Activated naive CD4-positive, alpha-beta T cell treated with Interleukin-2 at 50 U/mL for 16 hours (primary cell): Measurements from ENCODE around the gene RRM1.
"Not testable (repeated sequence)": the region's sequence is repeated elsewhere in the genome, so short reads cannot be mapped to it uniquely, and the experiment has no call there.

Experiments
- DNase-seq: peaks from one replicate; pipeline ENCODE4 v3.0.0-alpha.2; 2020

The RRM1 gene

DNA sequence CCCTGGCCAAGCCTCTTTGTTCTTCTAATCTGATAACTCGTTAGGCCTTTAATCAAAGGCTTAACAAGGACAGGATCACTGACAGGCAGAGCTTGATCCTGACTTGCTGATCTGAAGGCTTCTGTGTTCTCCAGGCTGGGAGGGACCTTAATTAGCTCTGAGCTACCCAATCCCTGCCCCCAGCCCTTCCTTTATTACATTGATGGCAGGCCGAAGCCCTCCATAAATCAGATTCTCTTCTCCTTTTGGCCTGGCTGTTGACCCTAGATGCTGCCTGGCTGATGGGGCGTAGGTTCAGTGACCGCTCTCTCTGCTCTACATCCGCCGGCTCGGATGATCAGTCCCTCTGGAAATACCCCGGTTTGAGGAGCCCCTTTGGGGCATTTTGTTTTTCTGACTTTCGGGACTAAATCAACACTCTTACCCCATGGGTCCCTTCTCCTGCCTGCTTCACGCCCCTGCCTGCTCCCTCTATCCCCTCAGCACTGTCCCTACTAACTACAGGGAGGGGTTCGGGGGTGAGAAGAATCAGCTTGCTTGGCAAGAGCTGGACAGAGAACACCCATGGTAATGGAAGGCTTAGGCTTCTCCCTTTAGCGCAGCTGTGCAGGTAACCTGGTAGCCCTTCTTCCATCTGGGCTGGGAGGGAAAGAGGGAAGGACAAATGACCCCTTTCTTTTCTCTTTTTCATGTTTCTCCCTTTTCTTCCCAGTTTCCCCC, 10.0 kb upstream of the RRM1 start:
- no peak for DNase-seq

DNA sequence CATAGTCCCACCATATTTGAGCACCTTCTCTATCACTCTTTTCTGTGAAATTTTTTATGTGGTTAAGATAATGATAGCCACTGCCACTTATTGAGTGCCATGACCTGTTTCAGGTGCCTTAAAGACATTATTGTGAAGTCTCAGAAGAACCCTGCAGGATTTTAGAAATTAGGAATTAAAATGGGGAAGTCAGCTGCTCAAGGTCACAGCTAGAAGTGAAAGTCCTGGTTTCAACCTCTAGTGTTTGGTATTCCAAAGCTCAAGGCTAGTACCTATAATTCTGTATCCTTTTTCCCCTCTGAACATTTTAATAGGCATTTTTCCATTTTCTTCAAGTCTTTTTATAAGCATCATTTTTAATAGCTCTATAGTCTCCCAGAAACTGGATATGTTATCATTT, 9.0 kb upstream of the RRM1 start:
- DNase-seq, result no peak

DNA sequence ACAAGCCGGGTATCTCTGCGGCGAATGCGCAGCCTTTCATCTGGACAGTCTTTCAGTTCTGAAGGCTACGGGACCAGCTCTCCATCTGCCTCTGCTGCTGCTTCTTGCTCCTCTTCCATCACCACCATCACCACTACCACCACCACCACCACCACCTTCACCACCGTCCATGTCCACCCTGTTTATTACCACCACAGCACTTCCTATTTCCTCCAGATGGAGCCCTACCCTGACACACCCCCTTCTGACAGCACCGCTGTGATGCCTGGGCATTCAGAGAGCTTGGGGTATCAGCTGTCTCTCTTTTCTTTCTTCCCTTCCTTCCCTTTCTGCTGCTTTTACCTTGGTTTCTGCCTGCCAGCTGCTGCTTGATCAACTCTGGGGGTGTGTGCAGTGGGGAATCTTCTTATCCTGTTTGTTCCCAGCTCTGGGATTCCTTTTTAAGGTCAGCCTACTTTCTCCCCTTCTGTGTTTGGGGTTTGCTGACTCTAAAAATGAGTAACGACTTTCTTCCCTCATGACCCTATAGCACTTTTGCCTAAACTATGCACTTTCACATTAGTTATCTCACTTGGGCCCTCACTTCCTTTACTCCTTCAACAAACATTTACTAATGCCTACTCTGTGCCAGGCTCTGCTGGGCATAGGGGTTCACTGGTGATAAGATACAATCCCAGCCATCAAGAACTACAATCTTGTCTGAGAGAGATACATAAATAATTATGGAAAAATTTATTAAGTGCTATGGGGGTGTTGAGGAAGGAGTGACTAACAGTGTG, 7.8 kb upstream of the RRM1 start:
- DNase-seq, result no peak

DNA sequence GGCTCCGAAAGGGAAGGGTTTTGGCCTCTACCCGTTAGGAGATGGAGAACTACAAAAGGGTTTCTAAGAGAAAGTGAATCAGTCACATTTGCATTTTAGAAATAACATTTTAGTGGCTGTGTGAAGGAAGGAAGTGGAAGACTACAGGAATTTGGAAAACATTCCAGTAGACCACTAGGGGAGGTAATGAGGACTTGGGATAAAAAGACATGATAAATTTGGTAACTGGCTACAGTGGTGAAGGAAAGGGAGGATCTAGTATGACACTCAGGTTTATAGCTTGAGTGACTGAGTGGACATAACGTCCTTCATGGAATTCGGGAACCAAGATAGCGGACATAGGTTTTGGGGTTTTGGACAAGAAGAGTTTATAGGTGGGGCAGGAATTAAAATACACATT, 7.0 kb upstream of the RRM1 start:
- DNase-seq, result no peak

DNA sequence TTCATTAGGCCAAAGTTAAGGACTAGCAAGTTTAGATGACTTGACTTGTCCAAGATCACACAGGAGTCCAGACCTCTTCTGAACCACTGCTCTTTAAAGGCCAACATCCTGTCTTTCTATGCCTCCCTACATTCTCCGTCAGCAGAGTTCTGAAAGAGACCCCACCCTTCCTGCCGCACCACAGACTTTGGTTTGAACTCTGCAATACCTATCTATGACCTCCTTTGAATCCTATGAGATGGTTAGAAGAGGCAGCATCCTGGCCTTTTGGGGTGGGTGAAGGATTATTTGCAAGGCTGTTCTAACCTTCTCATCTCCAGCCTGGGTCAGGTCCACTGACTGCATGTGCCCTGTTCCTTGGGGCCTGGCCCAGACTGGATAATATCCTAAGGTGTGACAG, 4.3 kb upstream of the RRM1 start:
- peak; percentile 11 for DNase-seq

DNA sequence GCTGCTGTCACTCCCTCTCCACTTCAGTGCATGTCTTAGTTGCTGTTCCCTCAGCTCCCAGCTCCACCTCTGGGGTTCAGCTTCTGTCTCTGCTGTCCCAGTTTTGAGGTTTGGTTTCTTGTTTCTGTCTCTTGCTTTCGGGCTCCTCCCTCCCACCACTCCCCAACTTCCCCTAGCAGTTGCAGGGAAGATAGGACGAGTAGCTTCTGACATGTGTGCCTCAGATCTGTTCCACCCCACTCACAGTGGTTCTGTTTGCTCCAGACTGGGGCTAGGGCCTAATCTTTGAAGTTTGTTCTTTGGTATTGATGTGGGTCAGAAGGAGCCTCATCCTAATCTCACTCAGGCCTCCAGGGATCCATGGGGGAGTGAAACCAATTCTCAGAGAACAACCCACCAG, 2.6 kb upstream of the RRM1 start:
- no peak for DNase-seq

DNA sequence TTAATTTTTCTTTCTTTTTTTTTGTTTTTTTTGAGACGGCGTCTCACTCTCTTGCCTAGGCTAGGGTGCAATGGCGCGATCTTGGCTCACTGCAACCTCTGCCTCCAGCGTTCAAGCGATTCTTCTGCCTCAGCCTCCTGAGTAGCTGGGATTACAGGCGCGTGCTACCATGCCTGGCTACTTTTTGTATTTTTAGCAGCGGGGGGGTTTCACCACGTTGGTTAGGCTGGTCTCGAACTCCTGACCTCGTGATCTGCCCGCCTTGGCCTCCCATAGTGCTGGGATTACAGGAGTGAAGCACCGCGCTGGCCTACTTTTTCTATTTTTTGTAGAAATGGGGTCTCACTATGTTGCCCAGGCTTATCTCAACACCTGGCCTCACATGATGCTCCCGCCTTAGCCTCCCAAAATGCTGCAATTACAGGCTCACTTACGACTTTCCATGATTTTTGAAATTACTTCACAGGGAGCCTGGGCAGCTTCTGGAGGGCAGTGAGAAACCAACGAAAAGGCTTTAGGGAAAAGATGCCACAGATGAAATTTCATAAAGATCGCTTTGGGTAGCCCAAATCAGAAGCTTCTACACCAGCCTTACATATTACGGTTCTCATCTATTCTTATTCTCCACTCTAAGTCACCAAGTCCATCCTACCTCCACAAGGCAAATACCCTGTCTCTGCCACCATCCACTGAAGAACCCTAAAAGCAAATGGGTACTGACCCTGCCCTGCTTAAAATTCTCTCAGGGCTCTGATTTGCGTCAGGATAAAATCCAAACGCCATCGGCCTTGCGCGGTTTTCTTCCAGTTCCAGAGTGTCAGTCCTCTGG, 866 bp upstream of the RRM1 start:
- DNase-seq, result no peak

DNA sequence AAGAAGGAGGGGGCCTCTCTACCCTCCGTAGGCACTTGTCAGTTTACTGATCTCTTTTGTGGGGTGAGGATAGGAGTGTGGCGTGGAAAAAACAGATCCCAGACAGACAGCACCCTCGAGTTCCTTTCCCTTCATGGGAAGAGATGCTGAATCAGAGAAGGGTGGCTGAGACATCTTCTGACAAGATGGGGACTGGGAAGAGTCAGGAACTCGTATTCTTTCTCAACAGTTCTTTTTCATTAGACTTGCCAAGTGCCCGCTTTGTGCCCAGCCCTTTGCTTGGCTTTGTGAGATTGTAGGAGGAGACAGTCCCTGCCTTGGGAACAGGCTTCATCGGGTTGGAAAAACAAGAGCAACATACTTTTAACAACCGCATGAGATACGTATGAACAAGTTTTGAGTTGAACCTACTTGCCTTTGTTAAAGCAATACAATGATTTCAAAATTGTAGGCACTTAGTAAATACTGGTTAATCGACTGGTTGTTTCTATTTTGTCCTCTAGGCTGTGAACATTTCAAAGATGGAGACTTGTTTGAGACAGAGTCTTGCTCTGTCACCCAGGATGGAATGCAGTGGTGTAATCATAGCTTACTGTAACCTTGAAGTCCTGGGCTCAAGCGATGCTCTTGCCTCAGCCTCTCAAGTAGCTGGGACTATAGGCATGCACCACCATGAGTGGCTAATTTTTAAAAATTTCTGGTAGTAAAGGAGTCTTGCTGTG, 1.1 kb downstream of the RRM1 start:
- no peak for DNase-seq

DNA sequence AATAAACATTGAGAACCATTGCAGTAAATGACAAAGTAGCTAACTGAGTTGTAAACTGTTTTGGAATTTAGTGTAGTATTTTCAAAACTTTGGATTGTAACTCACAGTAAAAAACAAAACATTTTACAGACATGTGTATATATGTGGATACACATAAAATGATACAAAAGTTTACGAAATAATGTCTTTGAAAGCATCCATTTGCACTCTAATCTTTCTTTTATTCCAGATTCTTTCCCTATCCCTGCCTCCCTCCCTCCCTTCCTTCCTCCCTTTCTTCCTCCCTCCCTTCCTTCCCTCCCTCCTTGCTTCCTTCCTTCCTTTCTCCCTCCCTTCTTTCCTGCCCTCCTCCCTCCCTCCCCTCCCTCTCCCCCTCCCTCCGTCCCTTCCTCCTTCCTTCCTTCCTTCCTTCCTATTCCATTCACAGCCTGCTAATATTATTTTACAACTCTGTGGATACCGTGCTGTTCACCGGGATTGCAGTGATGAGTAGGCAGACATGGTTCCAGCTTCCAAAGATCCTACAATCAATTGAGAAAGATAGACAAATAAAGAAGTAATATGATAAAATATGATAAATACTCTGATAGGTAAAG, 3.5 kb downstream of the RRM1 start:
- no peak for DNase-seq

DNA sequence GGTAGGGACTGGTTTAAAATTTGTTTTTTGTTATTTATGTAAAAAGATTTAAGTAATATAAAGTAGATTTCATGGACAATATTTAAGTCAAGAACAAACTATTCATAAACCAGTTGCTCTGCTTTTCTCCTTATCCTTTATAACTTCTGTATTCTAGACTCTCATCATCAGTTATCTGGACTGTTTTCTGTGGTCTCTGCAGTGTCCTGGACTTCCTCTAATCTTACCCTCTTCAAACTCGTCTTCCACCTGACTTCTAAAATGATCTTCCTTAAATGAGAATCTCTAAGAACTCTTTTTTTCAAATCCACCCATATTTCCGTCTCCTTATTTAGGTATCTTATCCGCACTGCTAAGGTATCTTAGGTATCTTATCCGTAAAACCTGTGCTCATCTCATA, 8.1 kb downstream of the RRM1 start:
- DNase-seq, result no peak

DNA sequence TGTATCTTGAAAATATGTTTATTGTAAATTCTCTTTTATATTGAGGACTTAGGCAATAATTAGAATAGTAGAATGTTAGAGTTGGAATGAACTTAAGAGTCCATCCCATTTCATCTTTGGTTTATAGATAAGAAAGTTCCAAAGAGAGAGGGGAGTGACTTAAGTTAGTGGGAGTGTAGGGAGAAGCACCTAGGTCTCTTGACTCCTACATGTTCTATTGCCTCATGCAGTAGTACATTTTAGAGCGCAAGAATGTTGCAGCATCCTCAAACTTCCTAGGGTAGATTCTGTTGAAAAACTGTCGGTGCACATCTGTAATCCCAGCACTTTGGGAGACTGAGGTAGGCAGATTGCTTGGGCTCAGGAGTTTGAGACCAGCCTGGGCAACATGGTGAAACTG, 8.7 kb downstream of the RRM1 start:
- DNase-seq, result no peak

DNA sequence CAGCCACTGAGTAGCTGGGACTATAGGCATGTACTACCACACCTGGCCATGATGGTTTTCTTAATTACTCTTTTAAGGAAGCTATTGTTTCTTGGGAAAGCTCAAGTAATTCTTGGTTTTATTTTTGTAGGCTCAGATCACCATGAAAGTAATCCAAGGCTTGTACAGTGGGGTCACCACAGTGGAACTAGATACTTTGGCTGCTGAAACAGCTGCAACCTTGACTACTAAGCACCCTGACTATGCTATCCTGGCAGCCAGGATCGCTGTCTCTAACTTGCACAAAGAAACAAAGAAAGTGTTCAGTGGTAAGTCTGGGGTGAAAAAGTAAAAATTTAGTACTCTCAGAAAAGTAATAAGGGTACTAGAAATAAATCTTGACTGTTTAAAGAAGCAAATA, 11.3 kb downstream of the RRM1 start:
- DNase-seq, result no peak

DNA sequence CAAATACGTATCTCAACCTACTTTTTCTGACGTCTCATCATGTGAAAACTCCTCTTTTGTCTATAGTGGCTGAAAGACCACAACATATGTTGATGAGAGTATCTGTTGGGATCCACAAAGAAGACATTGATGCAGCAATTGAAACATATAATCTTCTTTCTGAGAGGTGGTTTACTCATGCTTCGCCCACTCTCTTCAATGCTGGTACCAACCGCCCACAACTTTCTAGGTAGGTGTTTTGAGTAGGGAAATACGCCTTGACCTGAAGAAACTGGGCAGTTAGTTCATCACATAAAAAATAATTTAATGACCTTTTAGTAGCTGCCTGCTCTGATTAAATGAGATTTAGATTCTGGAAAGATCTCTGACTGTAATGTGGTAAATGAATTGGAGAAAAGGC, 17.2 kb downstream of the RRM1 start:
- DNase-seq, result no peak

DNA sequence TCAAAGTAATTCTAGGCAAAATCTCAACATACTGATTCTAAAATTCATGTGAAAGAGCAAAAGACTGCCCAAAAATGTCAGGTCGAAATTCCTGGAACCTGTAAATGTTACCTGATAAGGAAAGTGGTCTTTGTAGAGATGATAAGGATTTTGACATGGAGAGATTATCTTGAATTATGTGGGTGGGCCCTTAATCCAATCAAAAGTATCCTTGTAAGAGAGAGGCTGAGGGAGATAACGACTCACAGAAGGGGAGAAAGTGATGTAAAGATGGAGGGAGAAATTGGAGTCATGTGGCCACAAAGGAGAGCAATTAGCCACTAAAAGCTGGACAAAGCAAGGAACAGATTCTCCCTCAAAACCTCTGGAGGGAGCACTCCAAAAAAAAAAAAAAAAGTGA, 20.5 kb downstream of the RRM1 start:
- no peak for DNase-seq

DNA sequence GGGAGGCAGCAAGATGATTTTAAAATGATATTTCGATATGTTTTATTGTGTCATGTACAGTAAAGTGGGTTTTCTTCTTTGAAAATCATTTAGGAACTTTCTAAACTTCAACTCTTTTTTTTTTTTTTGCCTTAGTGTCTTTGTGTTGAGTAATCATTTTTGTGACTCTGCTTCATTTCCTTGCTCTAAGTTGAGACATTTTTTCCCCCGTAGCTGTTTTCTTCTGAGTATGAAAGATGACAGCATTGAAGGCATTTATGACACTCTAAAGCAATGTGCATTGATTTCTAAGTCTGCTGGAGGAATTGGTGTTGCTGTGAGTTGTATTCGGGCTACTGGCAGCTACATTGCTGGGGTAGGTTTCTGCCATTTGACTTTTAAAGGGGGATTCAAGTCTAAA, 23.5 kb downstream of the RRM1 start:
- no peak for DNase-seq

DNA sequence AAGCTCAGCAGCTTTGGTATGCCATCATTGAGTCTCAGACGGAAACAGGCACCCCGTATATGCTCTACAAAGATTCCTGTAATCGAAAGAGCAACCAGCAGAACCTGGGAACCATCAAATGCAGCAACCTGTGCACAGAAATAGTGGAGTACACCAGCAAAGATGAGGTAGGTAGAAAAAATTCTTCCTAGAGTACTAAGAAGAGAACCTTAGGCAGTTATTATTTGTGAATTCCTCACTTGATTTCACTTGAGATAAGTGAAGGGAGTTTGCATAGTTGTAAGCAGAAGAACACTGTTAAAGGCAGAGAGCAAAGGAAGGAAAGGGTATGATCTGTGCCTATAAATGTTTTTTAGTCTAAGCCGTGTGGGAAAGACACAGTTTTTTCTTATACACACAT, 28.6 kb downstream of the RRM1 start:
- no peak for DNase-seq

DNA sequence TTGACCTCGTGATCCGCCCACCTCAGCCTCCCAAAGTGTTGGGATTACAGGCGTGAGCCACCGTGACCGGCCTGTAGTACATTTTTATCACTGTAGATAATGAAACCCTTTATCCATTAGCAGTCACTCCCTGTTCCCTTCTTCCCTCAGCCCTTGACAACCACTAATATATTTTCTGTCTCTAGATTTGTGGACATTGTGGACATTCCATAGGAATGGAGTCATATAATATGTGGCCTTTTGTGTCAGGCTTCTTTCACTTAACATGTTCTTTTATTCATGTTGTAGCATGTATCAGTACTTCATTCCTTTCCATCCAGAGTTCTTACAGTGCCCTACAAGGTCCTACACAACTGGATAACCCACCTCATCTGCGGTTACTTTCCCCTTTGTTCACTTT, 30.5 kb downstream of the RRM1 start:
- no peak for DNase-seq

DNA sequence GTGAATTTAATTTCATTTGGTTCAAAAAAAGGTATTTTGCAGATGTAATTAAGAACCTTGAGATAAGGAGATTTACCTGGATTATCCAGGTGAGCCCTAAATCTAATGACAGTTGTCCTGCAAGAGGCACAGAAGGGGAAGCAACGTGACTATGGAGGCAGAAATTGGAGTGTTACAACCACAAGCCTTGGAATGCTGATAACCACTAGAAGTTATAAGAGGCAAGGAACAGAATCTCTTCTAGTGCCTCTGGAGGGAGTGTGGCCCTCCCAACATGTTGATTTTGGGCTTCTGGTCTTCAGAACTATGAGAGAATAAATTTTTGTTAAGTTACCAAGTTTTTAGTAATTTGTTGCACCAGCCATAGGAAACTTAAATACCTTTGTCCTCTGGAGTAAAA, 32.8 kb downstream of the RRM1 start:
- no peak for DNase-seq

DNA sequence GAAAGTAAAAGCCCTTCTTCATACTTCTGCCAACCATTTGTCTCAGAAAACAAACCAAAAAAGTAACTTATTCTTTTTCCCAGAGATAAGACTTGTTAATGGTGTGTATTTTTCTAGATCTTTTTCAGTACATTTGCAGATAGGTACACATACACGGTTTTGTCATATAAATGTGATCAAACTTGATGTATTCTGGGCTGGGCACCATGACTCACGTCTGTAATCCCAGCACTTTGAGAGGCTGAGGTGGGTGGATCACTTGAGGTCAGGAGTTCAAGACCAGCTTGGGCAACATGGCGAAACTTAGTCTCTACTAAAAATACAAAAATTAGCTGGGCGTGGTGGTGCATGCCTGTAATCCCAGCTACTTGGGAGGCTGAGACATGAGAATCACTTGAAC, 35.6 kb downstream of the RRM1 start:
- not testable (repeated sequence) for DNase-seq

DNA sequence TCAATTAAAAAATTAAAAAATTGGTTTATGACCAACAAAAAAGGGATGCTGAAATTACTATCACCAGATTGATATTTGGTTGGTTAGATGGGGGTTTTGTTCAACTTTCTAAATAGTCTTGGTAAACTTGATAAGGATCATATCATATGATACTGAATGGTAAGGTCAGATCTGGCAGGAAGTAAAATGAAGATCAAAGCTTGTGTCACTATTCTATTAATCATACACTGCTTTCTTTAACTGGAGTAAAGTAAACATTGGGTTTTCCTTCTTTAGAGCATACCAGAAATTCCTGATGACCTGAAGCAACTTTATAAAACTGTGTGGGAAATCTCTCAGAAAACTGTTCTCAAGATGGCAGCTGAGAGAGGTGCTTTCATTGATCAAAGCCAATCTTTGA, 40.2 kb downstream of the RRM1 start:
- no peak for DNase-seq

DNA sequence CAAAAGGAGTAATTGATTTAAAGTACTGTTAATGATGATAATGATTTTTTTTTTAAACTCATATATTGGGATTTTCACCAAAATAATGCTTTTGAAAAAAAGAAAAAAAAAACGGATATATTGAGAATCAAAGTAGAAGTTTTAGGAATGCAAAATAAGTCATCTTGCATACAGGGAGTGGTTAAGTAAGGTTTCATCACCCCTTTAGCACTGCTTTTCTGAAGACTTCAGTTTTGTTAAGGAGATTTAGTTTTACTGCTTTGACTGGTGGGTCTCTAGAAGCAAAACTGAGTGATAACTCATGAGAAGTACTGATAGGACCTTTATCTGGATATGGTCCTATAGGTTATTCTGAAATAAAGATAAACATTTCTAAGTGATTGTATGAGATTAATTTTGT, 43.9 kb downstream of the RRM1 start:
- no peak for DNase-seq

DNA sequence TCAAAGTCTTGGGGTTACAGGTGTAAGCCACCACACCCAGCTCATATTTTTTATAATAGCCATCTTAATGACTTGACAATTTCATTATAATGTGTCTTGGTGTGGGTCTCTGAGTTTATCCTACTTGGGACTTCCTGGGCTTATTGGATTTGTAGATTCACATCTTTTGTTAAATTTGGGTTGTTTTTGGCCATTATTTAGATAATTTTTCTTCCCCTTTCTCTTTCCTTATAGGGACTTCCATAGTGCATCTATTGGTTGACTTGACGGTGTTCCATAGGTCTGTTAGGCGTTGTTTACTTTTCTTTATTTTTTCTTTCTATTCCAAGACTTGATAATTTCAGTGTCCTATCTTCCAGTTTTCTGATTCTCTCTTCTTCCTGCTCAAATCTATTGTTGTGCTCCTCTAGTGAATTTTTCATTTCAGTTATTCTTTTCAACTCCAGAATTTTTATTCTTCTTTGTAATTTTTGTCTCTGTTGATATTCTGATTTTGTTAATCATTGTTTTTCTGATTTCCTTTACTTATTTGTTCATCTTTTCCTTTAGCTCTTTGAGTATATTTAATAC, 45.6 kb downstream of the RRM1 start:
- no peak for DNase-seq
